ENCODE results near the gene ALOX15B.

Gene ALOX15B

DNA sequence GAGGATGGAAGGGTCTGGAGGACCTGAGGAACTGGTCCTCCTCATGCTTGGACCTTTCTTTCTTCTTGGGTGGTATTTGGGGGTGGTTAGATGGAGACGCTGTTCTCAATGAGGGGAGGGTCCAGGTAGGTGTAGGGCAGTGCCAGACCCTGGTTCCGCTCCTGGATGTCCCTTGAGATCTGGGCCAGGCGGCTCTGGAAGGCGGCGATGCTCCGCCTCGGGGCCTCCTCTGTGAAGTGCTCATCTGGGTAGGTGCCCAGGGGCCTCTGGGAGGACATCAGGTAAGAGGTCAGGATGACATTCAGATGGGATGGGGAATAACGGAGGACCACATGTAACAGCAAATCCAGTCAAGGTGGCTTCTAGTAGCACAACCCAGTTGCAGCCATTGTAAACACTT lies 57.7 kb downstream of the ALOX15B start:
- Mint-ChIP-seq H3K4me1 (peaks cover 17% of the 10 kb centered on the region), H3K4me3 (no peak overlapping the region), H3K9me3 (no peaks in the 10 kb centered on the region), H3K27me3 (no peaks in the 10 kb centered on the region), H3K27ac (no peak overlapping the region), H3K36me3 (no peaks in the 10 kb centered on the region)

Measured in activated naive CD4-positive, alpha-beta T cell treated with anti-CD3 and anti-CD28 coated beads, Interleukin-2, amount 50 U/mL, for 24 hours (primary cell).